ENCODE measurements around the gene CADPS2. TPM values are rescaled to one million over a fixed set of nuclear protein-coding genes. Genes with fewer than 3 reads are reported as not detected.

Gene CADPS2
- polyA plus RNA-seq (ENCODE audit: insufficient read length in 4 of 4): 10 to 100 TPM; 38.1 to 59.8 (median 52.9) TPM

DNA sequence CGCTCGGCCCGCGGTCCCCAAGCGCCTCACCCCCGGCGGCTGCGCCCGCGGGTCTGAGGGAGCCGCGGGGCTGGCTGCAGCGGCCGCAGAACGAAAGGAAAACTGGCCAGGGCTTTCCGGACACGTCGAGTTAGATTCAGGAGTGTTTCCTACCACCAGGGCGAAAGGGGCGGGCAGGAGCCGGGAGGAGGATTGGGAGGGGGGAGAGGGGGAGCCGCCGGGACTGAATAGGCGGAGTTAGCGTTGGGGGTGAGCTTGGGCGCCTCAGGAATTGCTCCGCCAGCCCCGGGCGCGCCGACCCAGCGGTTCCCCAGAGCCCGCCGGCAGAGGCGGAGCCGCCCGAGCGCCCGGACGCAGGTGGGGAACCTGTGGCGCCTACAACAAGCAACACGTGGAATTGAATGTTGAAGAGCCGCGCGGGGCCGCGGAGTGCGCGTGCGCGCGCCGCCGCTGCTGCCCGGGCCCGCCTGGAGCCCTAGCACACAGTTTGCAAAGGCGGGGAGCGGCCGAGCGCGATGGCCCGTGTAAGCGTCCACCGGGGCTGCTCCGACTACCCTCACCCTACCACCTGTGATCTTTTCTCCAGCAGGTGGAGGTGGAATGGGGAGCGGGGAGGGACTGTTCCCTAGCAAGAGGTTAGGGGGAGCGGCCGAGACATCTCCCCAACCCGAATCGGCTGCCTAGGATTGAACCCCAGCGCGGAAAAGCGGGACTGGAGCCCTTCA, at the start of gene CADPS2:
Gene CADPS2, minus strand, starts transcription at position 104 of the 725 bp plus-strand sequence. CDS start 123 bp downstream, outside the sequence.
- DNase-seq (ENCODE audit: low read depth in 4 of 4, low spot score in 3 of 4): peak; percentile 77 to 81 (median 80)

DNA sequence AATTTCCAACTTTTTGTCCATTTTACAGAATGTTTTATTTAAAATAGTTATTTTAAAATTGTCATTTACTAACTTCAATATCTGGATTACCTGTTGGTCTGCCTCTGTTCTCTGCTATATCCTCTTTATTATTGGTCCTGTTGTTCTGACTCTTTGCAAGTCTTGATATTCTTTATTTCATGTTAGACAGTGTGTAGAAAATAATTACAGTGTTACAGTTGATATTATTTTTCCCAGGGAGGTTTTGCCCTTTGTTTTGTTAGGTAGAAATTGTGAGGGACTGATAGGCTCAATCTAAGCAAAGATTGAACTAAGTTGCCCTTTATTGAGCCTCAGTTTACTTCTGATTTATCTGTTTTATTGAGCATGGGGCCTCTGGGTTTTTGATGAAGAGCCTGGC, 49.4 kb upstream of the CADPS2 start:
- DNase-seq (ENCODE audit: low read depth in 4 of 4, low spot score in 3 of 4): no peak

DNA sequence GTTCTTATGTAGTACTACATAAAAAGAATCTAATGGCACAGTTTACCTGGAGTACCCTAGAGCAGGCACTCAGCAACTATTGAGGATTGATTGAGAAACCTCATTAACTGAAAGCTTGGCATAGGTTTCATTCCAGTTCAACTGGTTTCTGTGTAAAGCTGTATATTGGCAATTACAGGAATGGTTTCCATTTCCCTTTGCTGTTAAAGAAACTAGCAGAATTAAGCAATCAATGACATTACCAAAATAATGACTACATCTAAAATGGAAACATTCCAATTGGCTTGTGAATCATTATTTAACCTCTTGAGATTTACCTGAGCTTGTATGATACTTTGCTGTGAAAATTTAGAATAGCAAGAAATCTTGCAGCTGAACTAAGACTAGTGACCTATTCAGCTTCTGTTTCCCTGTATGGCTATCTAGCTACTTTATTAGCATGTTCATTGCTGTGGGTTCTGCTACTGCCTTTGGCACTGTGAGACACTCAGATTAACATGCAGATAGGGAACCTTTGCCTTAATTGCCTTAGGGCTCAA, 33.5 kb upstream of the CADPS2 start:
- DNase-seq (ENCODE audit: low read depth in 4 of 4, low spot score in 3 of 4): no peak

GRCh38 chr7:122914812-122915211, 28.6 kb upstream of the CADPS2 start:
- no peak for DNase-seq (ENCODE audit: low read depth in 4 of 4, low spot score in 3 of 4)

- DNase-seq (ENCODE audit: low read depth in 4 of 4, low spot score in 3 of 4): no peak
These were observed 27.3 kb upstream of the CADPS2 start for GRCh38 chr7:122913608-122914007.

DNA sequence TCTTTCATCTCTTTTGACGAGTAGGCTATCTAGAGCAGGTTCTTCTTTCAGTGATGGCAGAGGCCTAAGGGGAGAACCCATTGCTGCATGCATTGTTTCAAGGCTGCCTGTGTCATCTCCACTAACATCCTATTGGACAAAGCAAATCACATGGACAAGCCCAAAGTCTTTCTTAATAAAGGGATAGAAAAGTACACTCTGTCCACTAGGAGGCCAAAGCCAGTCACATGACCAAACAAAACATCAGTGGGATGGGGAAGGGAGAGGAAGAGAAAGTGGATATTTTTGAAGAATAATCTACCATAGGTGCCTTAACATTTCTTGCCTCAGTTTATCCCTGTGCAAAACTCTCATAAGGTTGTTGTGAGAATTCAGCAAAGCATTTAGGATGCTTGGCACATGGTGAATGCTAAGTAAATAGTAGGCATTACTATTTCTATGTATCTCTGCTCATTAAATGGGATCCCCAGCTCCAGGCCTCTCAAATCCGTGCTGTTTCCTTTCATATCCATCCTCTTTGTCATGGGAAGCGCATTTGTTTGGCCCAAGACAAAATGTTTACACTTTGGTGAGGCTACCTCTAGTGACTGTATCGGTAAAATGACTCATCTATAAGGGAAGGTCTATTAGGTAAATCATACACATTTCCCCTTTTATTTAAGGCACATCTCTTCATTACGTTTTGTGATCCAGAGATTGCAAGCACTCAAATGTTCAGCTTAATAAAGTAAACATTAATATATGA, 16.7 kb upstream of the CADPS2 start:
- DNase-seq (ENCODE audit: low read depth in 4 of 4, low spot score in 3 of 4): no peak

DNA sequence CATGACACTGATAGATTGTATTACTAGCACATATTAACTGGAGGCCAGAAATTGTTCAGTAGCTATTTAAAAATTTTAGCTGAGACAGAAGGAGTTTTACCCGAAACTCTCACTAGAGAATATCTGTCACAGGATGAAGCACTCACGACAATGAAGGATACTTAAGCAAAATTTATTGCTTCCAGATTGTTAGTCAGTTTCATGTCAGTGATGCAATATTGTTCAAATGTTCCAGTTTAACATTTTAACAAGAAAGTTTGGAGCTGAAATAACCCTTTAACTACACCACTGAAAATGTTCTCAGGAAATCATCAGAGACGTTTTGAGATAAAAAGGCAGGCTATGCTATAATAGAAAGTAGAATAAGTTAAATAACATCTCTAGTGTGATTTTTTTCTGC, 15.0 kb upstream of the CADPS2 start:
- no peak for DNase-seq (ENCODE audit: low read depth in 4 of 4, low spot score in 3 of 4)

GRCh38 chr7:122896509-122896908, 10.2 kb upstream of the CADPS2 start:
- DNase-seq (ENCODE audit: low read depth in 4 of 4, low spot score in 3 of 4): no peak

- DNase-seq (ENCODE audit: low read depth in 4 of 4, low spot score in 3 of 4): no peak
These were observed 7.2 kb upstream of the CADPS2 start for GRCh38 chr7:122893486-122893885.

- DNase-seq (ENCODE audit: low read depth in 4 of 4, low spot score in 3 of 4): no peak
These were observed 2.9 kb upstream of the CADPS2 start for GRCh38 chr7:122889116-122889515.

DNA sequence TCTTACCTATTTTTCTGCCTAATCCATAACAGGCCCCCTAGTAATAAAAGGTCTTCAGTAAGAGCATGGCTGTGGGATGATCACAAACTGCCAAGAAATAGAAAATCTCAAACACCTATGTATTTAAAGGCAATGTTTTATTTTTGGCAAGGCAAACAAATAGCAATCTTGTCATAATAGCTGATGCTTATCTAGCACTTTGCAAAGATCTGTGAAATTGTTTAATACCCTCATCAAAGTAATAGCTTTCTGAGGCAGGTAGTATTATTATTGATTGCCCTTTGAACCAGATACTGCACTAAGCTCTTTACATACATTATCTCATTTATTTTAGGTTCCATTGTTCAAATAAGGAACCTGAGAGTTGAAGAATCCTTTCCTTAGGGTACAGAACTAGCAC, 1.6 kb upstream of the CADPS2 start:
- DNase-seq (ENCODE audit: low read depth in 4 of 4, low spot score in 3 of 4): no peak

DNA sequence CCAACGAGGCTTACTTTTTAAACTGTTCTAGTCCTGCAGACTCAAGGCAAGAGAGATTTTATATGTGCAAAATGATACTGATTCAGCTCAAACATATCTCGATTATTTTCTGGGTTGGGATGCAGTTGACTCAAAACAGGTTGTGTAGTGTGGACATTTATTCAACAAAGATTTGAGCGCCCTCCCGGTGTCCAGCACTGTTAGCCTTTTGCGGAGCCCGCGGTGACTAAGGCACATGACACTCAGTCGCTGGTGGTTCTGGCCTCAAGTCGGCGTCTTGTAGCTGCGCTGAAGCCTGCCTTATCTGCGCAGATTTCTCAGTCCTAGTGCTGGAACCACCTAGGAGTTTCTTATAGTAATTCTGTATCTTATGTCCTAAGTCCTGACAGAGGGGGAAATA, 938 bp upstream of the CADPS2 start:
- DNase-seq (ENCODE audit: low read depth in 4 of 4, low spot score in 3 of 4): peak in 3 of 4 donors; percentile 42 to 65 (median 54)

- DNase-seq (ENCODE audit: low read depth in 4 of 4, low spot score in 3 of 4): peak in 1 of 4 donors; percentile 42
These were observed 490 bp downstream of the CADPS2 start for GRCh38 chr7:122885583-122886356.

DNA sequence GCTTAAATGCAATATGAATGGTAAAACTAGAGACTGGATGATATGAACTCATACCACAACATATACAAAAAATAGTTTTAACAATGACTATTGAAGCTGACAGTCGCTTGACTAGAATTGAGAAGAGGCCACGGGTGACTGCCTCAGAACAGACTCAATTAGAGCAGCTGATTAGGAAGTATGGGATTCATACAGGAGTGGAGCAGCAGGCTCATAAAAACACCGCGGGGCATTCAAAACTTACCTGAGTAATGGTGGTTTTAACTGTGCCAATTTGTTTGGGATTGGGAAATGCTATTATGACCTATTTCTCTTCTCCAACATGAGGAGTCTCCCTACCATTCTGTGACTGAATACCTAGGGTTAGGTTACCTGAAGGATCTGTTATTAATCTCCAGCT, 2.1 kb downstream of the CADPS2 start:
- no peak for DNase-seq (ENCODE audit: low read depth in 4 of 4, low spot score in 3 of 4)

DNA sequence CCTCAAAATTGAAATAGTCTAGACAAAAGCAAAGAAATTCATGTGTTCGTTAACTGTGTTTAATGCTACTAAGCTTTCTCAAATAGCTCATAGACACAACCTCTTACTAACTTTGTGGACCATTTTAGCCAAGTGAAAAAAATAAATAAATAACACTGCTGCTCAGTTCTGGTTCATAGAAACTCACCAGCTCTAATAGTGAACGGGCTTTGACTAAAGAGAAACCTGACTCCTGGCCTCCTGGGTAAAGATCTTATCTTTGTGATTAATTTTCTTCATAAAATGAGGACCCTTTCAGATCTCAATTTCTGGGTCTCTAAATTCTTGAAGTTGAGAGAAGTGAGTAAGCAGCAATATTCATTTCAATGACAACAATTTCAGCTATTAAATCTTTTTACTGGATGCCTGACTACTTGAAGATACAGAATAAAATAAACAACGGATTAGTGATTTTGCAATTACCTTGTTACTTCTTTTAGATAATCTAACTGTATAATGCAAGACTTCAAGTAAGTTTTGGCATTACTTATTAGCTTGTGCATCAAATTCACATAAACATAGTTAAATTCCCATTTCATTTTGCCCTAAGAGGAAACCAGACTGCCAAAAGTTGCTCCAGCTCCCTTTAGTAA, 3.1 kb downstream of the CADPS2 start:
- DNase-seq (ENCODE audit: low read depth in 4 of 4, low spot score in 3 of 4): no peak

GRCh38 chr7:122881324-122881723, 4.9 kb downstream of the CADPS2 start:
- no peak for DNase-seq (ENCODE audit: low read depth in 4 of 4, low spot score in 3 of 4)

GRCh38 chr7:122869260-122869659, 17.0 kb downstream of the CADPS2 start:
- no peak for DNase-seq (ENCODE audit: low read depth in 4 of 4, low spot score in 3 of 4)

DNA sequence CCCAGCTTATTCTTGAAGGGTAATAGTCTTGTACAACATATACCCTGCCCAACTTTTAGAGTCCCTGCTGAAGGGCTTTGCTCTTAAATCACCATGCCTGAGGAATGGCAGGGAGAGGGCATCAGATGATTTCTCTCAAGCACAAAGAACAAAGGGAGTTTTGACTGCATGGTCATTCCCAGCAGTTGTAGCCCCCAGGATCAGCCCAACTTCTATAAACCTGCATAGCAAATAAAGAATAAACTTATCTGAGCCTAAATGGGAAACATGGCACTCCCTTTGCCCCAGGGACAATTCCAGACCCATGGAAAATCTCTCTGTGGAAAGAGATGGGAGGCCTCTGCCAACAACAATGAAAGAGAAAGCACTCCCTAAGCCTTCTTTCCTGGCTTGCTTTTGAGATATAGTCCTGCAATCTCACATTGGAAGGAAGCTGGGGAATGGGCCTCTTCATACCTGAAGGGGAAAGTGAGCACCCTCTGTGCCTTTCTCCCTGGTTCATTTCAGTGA, 18.7 kb downstream of the CADPS2 start:
- no peak for DNase-seq (ENCODE audit: low read depth in 4 of 4, low spot score in 3 of 4)

- no peak for DNase-seq (ENCODE audit: low read depth in 4 of 4, low spot score in 3 of 4)
These were observed 21.4 kb downstream of the CADPS2 start for GRCh38 chr7:122864838-122865237.

- DNase-seq (ENCODE audit: low read depth in 4 of 4, low spot score in 3 of 4): no peak
These were observed 22.2 kb downstream of the CADPS2 start for GRCh38 chr7:122864016-122864415.
